CD4-positive, alpha-beta T cell treated with Interleukin-6 for 4 hours (primary cell): ENCODE data around the gene ABCC3.

ENCODE experiments used
- DNase-seq: peaks from one replicate; pipeline ENCODE4 v3.0.0-alpha.2; 2020; ENCODE audit warnings: mixed read lengths

The ABCC3 gene

GRCh38 chr17:50634224-50634914, at the start of gene ABCC3:
TSS of gene ABCC3 (plus strand) at chr17:50634881. CDS start at chr17:50634937, 56 bp downstream.
- no peak for DNase-seq

DNA sequence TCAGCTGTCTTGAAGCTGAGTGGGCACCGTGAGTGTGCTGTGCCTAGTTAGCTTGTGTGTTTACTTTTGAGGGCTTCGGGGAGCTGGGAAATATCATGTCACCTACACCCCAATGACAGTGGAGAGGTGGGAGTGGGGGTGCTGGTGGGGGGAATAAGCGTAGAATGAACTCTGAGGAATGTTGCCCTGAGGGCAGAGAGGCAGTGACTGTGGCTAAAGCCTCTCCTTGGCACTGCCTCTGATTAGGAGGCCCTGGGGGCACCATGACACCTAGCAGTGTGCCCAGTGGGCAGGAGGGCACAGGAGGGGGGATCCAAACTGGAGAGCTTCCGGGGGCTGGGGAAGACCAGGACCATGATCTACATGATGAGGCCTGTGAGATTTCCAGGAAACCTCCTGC, 49.3 kb upstream of the ABCC3 start:
- no peak for DNase-seq

DNA sequence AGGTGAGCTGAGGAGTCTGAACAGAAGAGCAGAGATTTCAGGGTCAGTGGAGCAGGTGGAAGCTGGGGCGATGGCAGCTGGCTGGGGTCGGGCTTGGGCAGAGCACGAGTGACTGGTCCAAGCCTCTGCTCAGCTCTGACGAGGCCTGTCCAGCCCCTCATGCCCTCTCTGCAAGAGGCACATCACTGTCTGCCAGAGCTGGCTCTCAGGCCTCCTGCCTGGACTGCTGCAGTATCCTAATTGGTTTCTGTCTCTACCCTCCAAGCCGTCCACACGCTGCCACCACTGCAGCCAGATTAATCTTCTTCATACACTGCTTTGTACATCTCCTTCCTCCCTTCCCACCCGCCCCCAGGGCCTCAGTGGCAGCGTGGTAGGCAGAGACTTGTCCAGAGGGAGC, 48.8 kb upstream of the ABCC3 start:
- DNase-seq: no peak

- DNase-seq: no peak
Observed at GRCh38 chr17:50586421-50587247, 48.0 kb upstream of the ABCC3 start.

- no peak for DNase-seq
Observed at GRCh38 chr17:50587571-50587970, 47.1 kb upstream of the ABCC3 start.

DNA sequence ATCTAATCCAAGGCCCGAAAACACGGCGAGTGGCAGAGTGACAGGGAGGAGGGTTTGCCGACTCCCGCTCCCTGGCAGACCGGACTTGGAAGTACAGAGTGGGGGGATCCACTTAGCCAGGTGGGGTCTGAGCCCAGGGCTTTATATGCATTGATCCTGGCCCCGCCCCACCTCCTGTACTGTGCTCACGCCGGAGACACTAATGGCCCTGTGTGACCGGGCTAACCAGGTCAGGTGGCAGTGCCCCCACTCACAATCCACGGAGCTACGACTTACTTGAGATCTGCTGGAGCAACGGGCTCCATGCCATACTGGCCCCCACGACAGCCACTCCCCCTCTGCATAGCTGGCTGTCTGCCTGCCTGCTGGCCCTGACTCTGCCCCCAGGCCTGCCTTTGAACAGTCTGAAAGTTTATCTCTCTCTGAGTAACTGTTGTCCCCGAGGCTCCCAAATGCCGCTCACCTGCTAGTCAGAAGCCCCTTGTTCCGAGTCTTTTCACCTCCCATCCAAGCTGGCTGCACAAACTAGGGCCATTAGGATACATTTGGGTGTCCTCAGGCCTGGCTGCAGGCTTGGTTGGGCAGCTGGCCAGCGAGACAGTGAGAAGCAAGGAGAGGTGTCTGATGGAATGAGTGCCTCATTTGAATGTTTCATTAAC, 46.2 kb upstream of the ABCC3 start:
- no peak for DNase-seq

DNA sequence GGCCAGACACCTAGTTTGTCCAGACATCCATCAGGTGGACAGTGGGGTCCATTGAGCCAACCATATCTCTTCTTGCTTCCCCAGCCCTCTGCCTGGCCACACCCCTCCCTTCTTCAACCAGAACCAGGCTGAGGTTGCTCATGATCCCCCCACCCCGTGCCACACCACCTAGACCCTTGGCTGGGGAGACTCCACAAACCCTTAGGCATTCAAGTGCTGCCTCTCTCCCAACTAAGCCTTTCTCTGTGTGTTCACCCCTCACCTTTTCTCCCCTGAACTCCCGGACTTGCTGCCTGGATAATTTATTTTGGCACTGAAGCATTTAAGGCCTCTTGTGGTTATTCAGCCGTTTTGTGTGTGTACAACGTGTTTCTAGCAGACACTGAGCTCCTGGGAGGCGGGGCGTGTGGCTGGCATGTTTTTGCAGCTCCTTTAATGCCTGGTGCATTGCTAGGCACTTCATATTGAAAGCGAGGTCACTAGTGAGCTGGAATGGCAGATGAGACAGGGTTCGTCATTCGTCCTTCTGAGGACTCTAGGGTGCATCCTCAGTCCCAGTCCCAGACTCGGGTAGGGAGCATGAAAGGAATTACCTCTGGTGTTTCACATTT, 45.5 kb upstream of the ABCC3 start:
- DNase-seq: no peak

DNA sequence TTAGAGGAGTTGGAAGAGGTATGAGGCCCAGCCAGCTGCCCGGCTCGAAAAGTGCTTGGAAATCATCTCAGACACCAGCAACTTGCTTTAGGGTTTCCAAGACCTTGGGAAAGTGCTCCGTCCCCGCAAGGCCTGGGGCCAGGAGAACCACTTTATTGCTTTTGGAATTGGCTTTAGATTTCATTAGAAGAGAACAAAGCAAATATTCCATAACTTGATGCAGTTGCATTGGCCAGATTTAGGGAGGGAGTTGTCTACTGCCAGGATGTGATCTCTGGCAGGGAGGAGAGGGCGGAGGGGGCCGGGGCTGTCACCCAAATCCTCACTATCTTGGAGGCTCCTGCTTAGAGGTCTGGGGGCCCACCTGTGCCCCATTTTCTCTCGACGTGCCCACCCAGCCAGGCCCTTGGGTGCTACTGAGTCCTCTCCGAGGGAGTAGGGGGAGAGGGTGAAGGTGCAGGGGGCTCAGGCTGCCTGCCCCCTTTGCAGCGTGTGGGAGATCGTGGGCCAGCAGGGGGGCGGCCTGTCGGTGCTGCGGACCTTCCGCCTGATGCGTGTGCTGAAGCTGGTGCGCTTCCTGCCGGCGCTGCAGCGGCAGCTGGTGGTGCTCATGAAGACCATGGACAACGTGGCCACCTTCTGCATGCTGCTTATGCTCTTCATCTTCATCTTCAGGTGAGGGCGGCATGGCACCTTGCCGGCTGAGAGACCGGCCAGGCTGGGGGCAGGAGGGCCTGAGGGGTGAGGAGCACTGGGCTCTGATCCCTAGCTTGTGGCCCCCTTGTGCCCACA, 43.5 kb upstream of the ABCC3 start:
- DNase-seq: no peak

- DNase-seq: no peak
Observed at GRCh38 chr17:50593321-50593720, 41.4 kb upstream of the ABCC3 start.

- no peak for DNase-seq
Observed at GRCh38 chr17:50594128-50594823, 40.4 kb upstream of the ABCC3 start.

DNA sequence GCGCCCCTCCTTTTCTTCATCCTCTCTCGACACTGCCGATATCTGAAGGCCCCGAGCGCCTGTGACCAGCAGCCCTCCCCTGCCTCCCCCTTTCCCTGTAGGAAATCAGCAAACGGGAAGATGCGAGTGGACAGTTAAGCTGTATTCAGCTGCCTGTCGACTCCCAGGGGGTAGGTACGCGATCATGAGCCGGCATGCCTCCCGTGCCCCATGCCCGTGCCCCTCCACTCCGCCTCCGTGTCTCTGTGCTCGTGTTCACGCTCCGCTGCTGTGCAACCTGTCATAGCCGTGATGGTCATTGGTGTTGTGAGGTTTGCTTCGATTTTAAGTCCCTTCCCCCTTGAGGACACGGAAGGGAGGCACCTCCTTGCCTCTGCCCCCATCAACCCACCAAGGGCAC, 39.8 kb upstream of the ABCC3 start:
- no peak for DNase-seq

- no peak for DNase-seq
Observed at GRCh38 chr17:50596191-50597037, 38.3 kb upstream of the ABCC3 start.

- DNase-seq: no peak
Observed at GRCh38 chr17:50598487-50598886, 36.2 kb upstream of the ABCC3 start.

GRCh38 chr17:50599606-50600005, 35.1 kb upstream of the ABCC3 start:
- no peak for DNase-seq

DNA sequence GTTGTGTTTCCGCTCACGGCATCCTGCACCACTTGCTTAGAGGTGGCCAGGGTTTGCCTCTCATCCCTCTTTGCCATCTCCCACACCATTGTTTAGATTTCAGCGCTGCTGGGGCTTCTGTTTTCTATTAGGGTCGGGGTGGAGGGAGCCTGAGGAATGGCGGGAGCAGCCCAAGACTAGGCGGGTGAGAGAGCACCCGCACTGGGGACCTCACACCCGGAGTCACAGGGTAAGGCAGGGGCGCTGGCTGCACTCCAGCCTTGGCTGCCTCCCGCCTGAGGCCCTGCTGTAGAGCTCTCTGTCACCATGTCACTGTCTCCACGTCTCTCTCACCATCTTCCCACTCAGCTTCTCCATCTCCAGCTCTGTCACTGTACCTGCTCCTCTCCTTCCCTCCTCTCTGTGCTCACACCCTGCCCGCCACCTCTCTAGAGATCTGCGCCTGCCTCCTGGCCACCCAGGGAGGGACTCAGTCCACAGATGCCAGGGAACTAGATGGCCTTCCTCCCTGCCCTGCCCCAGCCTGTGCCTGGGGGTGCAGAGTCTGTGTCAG, 32.8 kb upstream of the ABCC3 start:
- no peak for DNase-seq

DNA sequence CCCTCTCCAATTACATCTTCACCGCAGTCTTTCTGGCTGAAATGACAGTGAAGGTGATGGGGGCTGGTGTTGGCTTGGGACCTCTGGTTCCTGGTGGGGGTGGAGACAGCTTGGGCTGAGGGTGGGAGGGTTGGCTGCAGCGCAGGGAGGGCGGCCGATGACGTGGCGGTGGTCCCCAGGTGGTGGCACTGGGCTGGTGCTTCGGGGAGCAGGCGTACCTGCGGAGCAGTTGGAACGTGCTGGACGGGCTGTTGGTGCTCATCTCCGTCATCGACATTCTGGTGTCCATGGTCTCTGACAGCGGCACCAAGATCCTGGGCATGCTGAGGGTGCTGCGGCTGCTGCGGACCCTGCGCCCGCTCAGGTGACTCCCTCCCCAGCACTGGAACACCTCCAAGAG, 31.8 kb upstream of the ABCC3 start:
- no peak for DNase-seq

DNA sequence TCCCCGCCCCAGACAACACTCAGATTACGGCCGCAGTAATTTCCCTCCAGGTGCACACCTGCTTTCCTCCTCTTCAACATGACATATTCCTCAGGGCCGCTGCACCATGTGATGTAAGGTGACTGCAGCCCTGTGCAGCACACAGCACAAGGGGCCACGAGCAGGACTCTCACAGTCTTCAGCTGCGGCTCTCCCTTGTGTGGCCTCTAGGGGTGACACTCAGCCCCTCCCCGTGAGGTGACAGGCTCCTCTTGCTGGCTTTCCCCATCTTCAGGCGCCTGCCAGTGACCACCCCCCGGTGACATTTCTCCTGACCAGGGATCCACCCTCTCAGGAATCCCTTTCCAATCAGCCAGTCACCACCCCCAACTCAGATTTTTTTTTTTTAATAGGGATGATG, 31.3 kb upstream of the ABCC3 start:
- DNase-seq: no peak

- no peak for DNase-seq
Observed at GRCh38 chr17:50604513-50604912, 30.2 kb upstream of the ABCC3 start.

DNA sequence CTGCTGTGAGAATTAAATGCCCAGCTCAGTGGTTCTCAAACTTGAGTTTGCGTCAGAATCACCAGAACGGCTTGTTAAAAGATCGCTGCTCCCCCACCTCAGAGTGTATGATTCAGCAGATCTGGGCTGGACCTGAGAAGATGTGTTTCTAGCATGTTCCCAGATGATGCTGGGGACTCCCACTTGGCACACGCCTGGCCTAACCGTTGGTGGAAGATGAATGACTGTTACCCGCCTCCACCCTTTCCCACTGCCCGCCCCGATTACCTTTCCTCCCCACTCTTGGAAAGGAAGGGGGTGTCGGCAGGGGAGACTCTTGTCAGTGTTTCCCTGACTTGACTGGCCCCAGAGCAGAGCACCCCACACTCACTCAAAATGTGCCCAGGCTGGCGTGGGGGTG, 29.3 kb upstream of the ABCC3 start:
- DNase-seq: no peak

DNA sequence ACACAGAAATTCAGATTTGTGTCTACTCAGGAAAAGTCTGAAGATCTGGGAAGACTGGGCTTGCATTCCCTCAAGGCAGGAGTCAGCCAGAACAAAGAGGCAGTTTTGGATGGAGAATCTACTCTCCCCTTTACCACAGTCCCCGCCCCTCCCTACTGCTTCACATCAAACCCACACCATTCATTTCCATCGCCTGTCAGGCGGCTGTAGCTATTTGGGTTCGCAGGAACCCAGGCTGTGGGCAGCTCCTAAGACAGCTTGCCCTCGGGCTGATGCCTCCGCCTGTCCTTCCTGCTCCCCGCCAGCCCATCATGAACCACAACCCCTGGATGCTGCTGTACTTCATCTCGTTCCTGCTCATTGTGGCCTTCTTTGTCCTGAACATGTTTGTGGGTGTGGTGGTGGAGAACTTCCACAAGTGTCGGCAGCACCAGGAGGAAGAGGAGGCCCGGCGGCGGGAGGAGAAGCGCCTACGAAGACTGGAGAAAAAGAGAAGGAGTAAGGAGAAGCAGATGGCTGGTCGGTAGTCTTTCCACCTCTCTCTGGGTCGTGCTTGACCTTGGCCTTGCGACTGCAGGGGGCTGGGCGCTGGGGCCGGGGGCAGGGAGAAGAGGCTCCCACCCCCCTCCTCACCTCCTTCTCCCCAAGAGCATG, 27.0 kb upstream of the ABCC3 start:
- no peak for DNase-seq
